ENCODE results near the gene SMIM15. TPM values are rescaled to one million over a fixed set of nuclear protein-coding genes. Genes with fewer than 3 reads are reported as not detected.

The SMIM15 gene
- total RNA-seq, 4 donors from 2014 or later, result 30.4 to 47.9 (median 44.4) TPM

DNA sequence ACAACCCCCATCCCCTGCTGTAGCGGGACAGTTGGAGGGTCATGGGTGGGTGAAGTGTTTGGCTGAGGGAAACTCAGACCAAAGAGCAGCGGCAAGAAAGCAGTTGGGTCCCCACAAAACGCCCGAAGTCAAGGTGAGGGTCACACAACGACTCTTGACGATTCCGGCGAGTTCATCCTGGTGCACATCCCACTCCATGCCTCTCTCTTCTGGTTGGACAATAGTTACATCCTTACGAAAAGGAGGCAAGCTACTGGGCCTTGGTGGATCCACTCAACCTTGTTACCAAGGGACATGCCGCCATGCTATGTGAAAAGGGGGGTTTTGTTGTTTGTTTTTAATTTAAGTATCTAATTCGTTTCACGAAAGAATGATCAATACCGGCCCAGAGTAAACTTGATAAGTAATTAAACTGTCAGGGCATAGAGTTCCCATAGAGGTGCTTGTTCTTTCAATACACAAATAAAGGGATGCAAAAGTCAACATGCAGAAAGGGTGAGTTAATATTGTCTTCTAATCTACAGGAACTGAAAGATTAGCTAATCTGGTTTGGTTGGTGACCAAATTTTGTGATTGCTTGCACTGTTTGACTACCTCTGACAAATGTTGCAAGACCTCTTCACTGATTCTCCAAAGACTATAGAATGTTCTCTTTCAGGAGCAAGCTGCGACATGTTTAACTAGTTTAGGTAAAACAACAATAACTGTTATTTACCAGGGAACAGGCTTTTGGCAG, 732 bp upstream of the SMIM15 start:
- Histone ChIP-seq H3K4me1 (peaks cover 33% of the 10 kb centered on the region), H3K9me3 (no peaks in the 10 kb centered on the region), H3K27me3 (no peaks in the 10 kb centered on the region), H3K4me3 (peak overlapping the region; percentile 82), H3K27ac (peak overlapping the region; percentile 84), H3K36me3 (peaks cover 17% of the 10 kb centered on the region)
- TF ChIP-seq, protein P1, sequence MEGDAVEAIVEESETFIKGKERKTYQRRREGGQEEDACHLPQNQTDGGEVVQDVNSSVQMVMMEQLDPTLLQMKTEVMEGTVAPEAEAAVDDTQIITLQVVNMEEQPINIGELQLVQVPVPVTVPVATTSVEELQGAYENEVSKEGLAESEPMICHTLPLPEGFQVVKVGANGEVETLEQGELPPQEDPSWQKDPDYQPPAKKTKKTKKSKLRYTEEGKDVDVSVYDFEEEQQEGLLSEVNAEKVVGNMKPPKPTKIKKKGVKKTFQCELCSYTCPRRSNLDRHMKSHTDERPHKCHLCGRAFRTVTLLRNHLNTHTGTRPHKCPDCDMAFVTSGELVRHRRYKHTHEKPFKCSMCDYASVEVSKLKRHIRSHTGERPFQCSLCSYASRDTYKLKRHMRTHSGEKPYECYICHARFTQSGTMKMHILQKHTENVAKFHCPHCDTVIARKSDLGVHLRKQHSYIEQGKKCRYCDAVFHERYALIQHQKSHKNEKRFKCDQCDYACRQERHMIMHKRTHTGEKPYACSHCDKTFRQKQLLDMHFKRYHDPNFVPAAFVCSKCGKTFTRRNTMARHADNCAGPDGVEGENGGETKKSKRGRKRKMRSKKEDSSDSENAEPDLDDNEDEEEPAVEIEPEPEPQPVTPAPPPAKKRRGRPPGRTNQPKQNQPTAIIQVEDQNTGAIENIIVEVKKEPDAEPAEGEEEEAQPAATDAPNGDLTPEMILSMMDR (IDR thresholded peaks at IDR 0.05), result no peak
- TF ChIP-seq POLR2AphosphoS5 (IDR thresholded peaks at IDR 0.05), result no peak
- no peak for TF ChIP-seq POLR2A (IDR thresholded peaks at IDR 0.05)
- no peak for TF ChIP-seq EP300 (IDR thresholded peaks at IDR 0.05)
- 39% methylated on average over 10 of the region's 14 CpGs for WGBS
- no peak for DNase-seq (ENCODE audit: low spot score in 2 of 2)

DNA sequence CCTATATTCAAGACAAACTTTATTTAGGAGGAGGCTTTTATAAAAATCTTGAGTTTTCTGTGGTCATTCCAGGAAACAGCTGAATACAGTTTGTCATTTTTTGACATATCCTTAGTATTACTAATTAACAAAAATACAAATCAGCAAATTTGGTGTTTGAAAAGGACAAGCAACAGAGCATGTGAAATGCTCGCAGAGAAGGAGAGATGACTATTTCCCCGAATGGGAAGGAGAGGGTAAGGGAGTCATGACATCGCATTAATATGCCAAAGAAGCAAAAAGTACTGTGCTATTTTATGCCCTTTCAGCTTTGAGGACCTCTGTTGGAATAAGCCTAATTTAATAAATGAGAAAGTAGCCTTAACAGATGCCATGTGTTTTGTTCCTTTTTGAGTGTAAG, 1.8 kb downstream of the SMIM15 start:
- Histone ChIP-seq H3K9me3 (no peaks in the 10 kb centered on the region), H3K27me3 (no peaks in the 10 kb centered on the region), H3K27ac (no peak overlapping the region), H3K36me3 (peaks cover 23% of the 10 kb centered on the region), H3K4me1 (peaks cover 30% of the 10 kb centered on the region), H3K4me3 (no peak overlapping the region)
- 91% methylated on average over 3 of the region's 3 CpGs for WGBS
- TF ChIP-seq EP300 (IDR thresholded peaks at IDR 0.05) (no peak), POLR2A (IDR thresholded peaks at IDR 0.05) (no peak), POLR2AphosphoS5 (IDR thresholded peaks at IDR 0.05) (no peak)
- TF ChIP-seq, protein P1 (IDR thresholded peaks at IDR 0.05), result no peak
- no peak for DNase-seq (ENCODE audit: low spot score in 2 of 2)

DNA sequence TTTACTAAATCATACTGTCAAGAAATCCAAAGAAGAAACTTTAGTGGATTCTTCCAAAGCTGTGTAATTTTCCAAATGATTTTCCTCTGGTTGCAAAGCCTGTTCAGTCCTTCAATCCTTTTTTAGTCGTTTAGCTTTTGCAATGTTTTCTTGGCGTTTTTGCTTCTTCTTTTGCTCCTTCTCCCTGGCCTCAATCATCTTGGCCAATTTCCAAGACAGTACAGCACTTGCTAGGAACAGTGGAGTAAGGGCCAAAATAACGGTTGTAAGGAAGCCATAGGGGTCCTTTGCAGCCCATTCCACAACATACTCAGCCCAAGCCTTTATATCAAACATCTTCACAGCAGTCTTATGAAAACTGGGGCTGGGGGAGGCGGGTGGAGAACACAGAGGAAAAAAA, 2.4 kb downstream of the SMIM15 start:
- H3K36me3 ChIP-seq, result peaks cover 23% of the 10 kb centered on the region
- TF ChIP-seq EP300 (IDR thresholded peaks at IDR 0.05) (no peak), POLR2AphosphoS5 (IDR thresholded peaks at IDR 0.05) (no peak), POLR2A (IDR thresholded peaks at IDR 0.05) (no peak)
- TF ChIP-seq, protein P1 (IDR thresholded peaks at IDR 0.05), result no peak
- no peak overlapping the region for H3K4me3 ChIP-seq
- no peak overlapping the region for H3K27ac ChIP-seq
- no peak for DNase-seq (ENCODE audit: low spot score in 2 of 2)
- no peaks in the 10 kb centered on the region for H3K27me3 ChIP-seq
- 73% methylated on average over 4 of the region's 4 CpGs for WGBS
- H3K9me3 ChIP-seq, result no peaks in the 10 kb centered on the region
- peaks cover 30% of the 10 kb centered on the region for H3K4me1 ChIP-seq

DNA sequence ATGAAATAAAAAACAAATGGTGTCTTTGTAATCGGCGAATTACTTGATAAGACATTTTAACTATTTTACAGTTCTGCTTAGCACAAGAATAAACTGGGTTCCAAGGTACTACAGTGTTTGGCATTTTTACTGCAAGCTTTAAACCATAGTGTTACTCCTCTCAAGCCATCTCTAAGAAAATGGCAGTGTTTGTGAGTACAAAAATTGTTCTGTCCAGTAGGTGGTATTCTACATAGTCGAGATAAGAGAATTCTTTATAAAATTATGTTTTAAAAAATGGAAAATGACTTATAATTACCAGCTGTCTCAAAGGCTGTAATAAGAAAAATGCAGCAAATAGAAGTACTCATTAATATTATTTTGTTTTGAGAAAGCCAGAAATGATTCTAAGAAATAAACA, 3.2 kb downstream of the SMIM15 start:
- no peak overlapping the region for H3K27ac ChIP-seq
- H3K9me3 ChIP-seq, result no peaks in the 10 kb centered on the region
- peaks cover 30% of the 10 kb centered on the region for H3K4me1 ChIP-seq
- no peak overlapping the region for H3K4me3 ChIP-seq
- DNase-seq (ENCODE audit: low spot score in 2 of 2), result no peak
- peaks cover 23% of the 10 kb centered on the region for H3K36me3 ChIP-seq
- 88% methylated on average over 3 of the region's 3 CpGs for WGBS
- no peaks in the 10 kb centered on the region for H3K27me3 ChIP-seq
- TF ChIP-seq POLR2AphosphoS5 (IDR thresholded peaks at IDR 0.05) (no peak), POLR2A (IDR thresholded peaks at IDR 0.05) (no peak), EP300 (IDR thresholded peaks at IDR 0.05) (no peak)
- TF ChIP-seq, protein P1 (IDR thresholded peaks at IDR 0.05), result no peak

DNA sequence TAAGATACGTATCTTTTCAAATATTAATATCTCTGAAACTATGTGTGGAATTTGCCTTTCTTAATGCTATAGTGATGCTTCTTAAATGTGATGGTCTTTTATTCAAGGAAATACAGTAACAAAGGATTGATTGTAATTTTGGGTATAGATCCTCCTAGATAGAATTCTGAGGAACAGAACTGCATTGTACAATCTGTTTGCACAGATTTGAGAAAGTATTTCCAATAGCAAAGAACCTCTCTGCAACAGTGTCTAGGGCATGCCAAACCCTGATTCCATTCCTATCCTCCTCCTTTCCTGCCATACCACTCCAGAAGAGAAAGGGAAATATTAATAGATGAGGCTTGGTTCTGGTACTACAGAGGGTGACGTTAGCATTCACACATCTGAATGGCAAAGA, 10.4 kb downstream of the SMIM15 start:
- Histone ChIP-seq H3K27ac (no peak overlapping the region), H3K4me3 (no peak overlapping the region), H3K27me3 (no peaks in the 10 kb centered on the region), H3K4me1 (no peaks in the 10 kb centered on the region), H3K36me3 (no peaks in the 10 kb centered on the region), H3K9me3 (no peaks in the 10 kb centered on the region)
- TF ChIP-seq POLR2A (IDR thresholded peaks at IDR 0.05) (no peak), EP300 (IDR thresholded peaks at IDR 0.05) (no peak), POLR2AphosphoS5 (IDR thresholded peaks at IDR 0.05) (no peak)
- TF ChIP-seq, protein P1 (IDR thresholded peaks at IDR 0.05), result no peak
- no peak for DNase-seq (ENCODE audit: low spot score in 2 of 2)
- 94% methylated on average over 2 of the region's 2 CpGs for WGBS

Data from suprapubic skin (tissue), 4 donors.